Loucy (cell line): ENCODE measurements around the gene MUC5B.

Experiments used
- H2AFZ ChIP-seq: fragments of 200-600 bp; sonication (generic); 2 replicates; pipeline ENCODE4 v1.6.0; 2016; ENCODE audit warnings: antibody characterized with exemption, mild to moderate bottlenecking, low read length, moderate library complexity
- H3F3A ChIP-seq: fragments of 200-600 bp; 2 replicates; pipeline ENCODE4 v1.6.0; 2016; ENCODE audit warnings: antibody characterized with exemption, low read depth, mild to moderate bottlenecking
- H3K27me3 ChIP-seq: fragments of 200-600 bp; sonication (generic); 2 replicates; pipeline ENCODE4 v1.6.1; 2014; ENCODE audit warnings: low read length, mild to moderate bottlenecking; ENCODE audit not compliant: insufficient read depth, poor library complexity, severe bottlenecking
- H3K36me3 ChIP-seq: fragments of 200-600 bp; sonication (generic); 2 replicates; pipeline ENCODE4 v1.6.1; 2016; ENCODE audit warnings: low read length; ENCODE audit not compliant: insufficient read depth
- H3K4me1 ChIP-seq: fragments of 200-600 bp; sonication (generic); 2 replicates; pipeline ENCODE4 v1.5.1; 2014; ENCODE audit warnings: low read length, mild to moderate bottlenecking; ENCODE audit not compliant: insufficient read depth, poor library complexity, severe bottlenecking
- H3K4me2 ChIP-seq: fragments of 200-600 bp; sonication (generic); 2 replicates; pipeline ENCODE4 v1.6.0; 2014; ENCODE audit warnings: antibody characterized with exemption, low read length, low read depth, mild to moderate bottlenecking; ENCODE audit not compliant: poor library complexity, severe bottlenecking
- H3K4me3 ChIP-seq: fragments of 200-600 bp; sonication (generic); 2 replicates; pipeline ENCODE4 v1.5.1; 2014; ENCODE audit warnings: low read length, mild to moderate bottlenecking, mixed read lengths; ENCODE audit not compliant: poor library complexity, severe bottlenecking
- H3K79me2 ChIP-seq: fragments of 200-600 bp; sonication (generic); 2 replicates; pipeline ENCODE4 v1.6.1; 2014; ENCODE audit warnings: low read length; ENCODE audit not compliant: insufficient read depth
- H3K9ac ChIP-seq: fragments of 200-600 bp; sonication (generic); 2 replicates; pipeline ENCODE4 v1.6.0; 2014; ENCODE audit warnings: mild to moderate bottlenecking, low read depth, low read length, moderate library complexity; ENCODE audit not compliant: poor library complexity, severe bottlenecking
- H3K9me2 ChIP-seq: fragments of 200-600 bp; sonication (generic); replicated peaks from 2 replicates; pipeline ENCODE4 v1.6.1; 2016; ENCODE audit warnings: low read depth, low read length, mixed read lengths
- H3K9me3 ChIP-seq: fragments of 200-600 bp; sonication (generic); 2 replicates; pipeline ENCODE4 v1.6.1; 2014; ENCODE audit warnings: mild to moderate bottlenecking, antibody characterized with exemption, low read length, low read depth; ENCODE audit not compliant: insufficient read depth
- H4K20me1 ChIP-seq: fragments of 200-600 bp; sonication (generic); 2 replicates; pipeline ENCODE4 v1.6.0; 2014; ENCODE audit warnings: antibody characterized with exemption, low read length, mild to moderate bottlenecking; ENCODE audit not compliant: insufficient read depth, poor library complexity, severe bottlenecking
- EZH2phosphoT487 ChIP-seq: fragments of 200-600 bp; IDR thresholded peaks from 2 replicates; pipeline ENCODE4 v1.6.1; 2018; ENCODE audit warnings: antibody characterized with exemption, mild to moderate bottlenecking, moderate library complexity, borderline replicate concordance
- TF ChIP-seq, protein P1 (sequence below): fragments of 200-600 bp; sonication (generic); conservative IDR thresholded peaks from 2 replicates; pipeline ENCODE4 v1.5.1; 2014; ENCODE audit warnings: mild to moderate bottlenecking, antibody characterized with exemption, low read length

Gene MUC5B

DNA sequence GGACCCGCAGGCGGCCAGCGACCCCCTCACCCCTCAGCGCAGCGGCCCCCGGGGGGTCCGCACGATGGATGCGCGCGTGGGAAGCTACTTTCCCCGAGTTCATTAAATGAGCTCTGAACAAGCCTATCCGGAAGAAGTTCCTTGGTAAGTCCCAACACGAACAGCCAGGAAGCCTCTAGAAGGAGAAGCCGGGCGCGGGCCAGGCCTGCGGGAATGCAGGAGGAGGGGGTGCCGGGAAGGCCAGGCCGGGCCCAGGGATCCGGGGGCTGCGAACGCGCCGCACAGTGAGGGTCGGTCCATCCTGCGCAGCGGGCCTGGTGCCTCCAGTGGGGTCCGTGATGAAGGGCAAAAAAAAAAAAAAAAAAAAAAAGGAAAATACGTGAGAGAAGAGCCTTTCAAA, 49.7 kb downstream of the MUC5B start:
- TF ChIP-seq EZH2phosphoT487: no peak
- no peaks in the 10 kb centered on the region for H4K20me1 ChIP-seq
- no peaks in the 10 kb centered on the region for H3K79me2 ChIP-seq
- no peak overlapping the region for H2AFZ ChIP-seq
- no peaks in the 10 kb centered on the region for H3K9me2 ChIP-seq
- H3K9ac ChIP-seq: no peak overlapping the region
- peaks cover 18% of the 10 kb centered on the region; the same call in 1 of the 2 replicates for H3K36me3 ChIP-seq
- H3K27me3 ChIP-seq: no peaks in the 10 kb centered on the region
- H3K4me3 ChIP-seq: no peak overlapping the region
- no peaks in the 10 kb centered on the region for H3K9me3 ChIP-seq
- H3K4me2 ChIP-seq: no peak overlapping the region
- H3F3A ChIP-seq: no peaks in the 10 kb centered on the region
- H3K4me1 ChIP-seq: no peaks in the 10 kb centered on the region

GRCh38 chr11:1274501-1274900, 51.6 kb downstream of the MUC5B start:
- no peaks in the 10 kb centered on the region for H3K4me1 ChIP-seq
- no peaks in the 10 kb centered on the region for H3K9me2 ChIP-seq
- H3K4me3 ChIP-seq: no peak overlapping the region
- peaks cover 22% of the 10 kb centered on the region; the same call in 1 of the 2 replicates for H3K36me3 ChIP-seq
- no peak overlapping the region for H3K4me2 ChIP-seq
- no peak overlapping the region for H2AFZ ChIP-seq
- no peak overlapping the region for H3K9ac ChIP-seq
- no peaks in the 10 kb centered on the region for H4K20me1 ChIP-seq
- H3K27me3 ChIP-seq: no peaks in the 10 kb centered on the region
- H3F3A ChIP-seq: no peaks in the 10 kb centered on the region
- no peak for TF ChIP-seq EZH2phosphoT487
- TF ChIP-seq, protein P1, sequence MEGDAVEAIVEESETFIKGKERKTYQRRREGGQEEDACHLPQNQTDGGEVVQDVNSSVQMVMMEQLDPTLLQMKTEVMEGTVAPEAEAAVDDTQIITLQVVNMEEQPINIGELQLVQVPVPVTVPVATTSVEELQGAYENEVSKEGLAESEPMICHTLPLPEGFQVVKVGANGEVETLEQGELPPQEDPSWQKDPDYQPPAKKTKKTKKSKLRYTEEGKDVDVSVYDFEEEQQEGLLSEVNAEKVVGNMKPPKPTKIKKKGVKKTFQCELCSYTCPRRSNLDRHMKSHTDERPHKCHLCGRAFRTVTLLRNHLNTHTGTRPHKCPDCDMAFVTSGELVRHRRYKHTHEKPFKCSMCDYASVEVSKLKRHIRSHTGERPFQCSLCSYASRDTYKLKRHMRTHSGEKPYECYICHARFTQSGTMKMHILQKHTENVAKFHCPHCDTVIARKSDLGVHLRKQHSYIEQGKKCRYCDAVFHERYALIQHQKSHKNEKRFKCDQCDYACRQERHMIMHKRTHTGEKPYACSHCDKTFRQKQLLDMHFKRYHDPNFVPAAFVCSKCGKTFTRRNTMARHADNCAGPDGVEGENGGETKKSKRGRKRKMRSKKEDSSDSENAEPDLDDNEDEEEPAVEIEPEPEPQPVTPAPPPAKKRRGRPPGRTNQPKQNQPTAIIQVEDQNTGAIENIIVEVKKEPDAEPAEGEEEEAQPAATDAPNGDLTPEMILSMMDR: no peak
- no peaks in the 10 kb centered on the region for H3K79me2 ChIP-seq
- H3K9me3 ChIP-seq: no peaks in the 10 kb centered on the region

DNA sequence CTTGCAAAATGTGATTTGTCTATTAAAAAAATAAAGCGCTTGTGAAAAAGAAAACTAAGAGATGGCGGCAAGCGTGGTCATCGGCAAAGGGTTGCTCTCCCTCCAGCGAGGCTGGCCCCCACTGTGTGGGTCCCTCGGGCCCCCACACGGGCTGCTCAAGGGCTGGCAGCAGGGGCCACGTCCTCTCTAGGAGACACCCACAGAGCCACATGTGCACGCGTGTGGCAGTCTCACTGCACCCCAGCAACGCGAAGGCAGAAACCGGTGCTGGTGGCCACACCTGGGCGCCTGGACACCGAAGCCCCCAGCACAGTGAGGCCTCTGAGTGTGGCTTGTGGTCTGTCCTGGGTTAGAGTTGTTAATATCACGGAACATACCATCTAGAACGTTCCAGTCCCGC, 52.2 kb downstream of the MUC5B start:
- H3K27me3 ChIP-seq: no peaks in the 10 kb centered on the region
- no peaks in the 10 kb centered on the region for H3K4me1 ChIP-seq
- H3F3A ChIP-seq: no peaks in the 10 kb centered on the region
- no peak overlapping the region for H3K4me3 ChIP-seq
- H3K4me2 ChIP-seq: no peak overlapping the region
- no peaks in the 10 kb centered on the region for H3K9me2 ChIP-seq
- no peaks in the 10 kb centered on the region for H3K9me3 ChIP-seq
- H2AFZ ChIP-seq: no peak overlapping the region
- no peak for TF ChIP-seq EZH2phosphoT487
- TF ChIP-seq, protein P1: no peak
- peaks cover 26% of the 10 kb centered on the region; the same call in 1 of the 2 replicates for H3K36me3 ChIP-seq
- H3K9ac ChIP-seq: no peak overlapping the region
- no peaks in the 10 kb centered on the region for H4K20me1 ChIP-seq
- H3K79me2 ChIP-seq: no peaks in the 10 kb centered on the region

GRCh38 chr11:1276041-1276790, 53.4 kb downstream of the MUC5B start:
- H3K4me3 ChIP-seq: no peak overlapping the region
- no peaks in the 10 kb centered on the region for H3K79me2 ChIP-seq
- H3K36me3 ChIP-seq: peaks cover 29% of the 10 kb centered on the region; the same call in 1 of the 2 replicates
- TF ChIP-seq, protein P1: no peak
- TF ChIP-seq EZH2phosphoT487: no peak
- no peaks in the 10 kb centered on the region for H3F3A ChIP-seq
- no peak overlapping the region for H3K9ac ChIP-seq
- H3K9me3 ChIP-seq: no peaks in the 10 kb centered on the region
- H2AFZ ChIP-seq: no peak overlapping the region
- no peaks in the 10 kb centered on the region for H3K4me1 ChIP-seq
- H3K27me3 ChIP-seq: no peaks in the 10 kb centered on the region
- H3K9me2 ChIP-seq: no peaks in the 10 kb centered on the region
- H3K4me2 ChIP-seq: no peak overlapping the region
- H4K20me1 ChIP-seq: no peaks in the 10 kb centered on the region
